Measurements from ENCODE around the gene ZNF638.
A peak's percentile ranks its signal among the peaks of the same experiment; 100 is the strongest.
"Not testable (repeated sequence)": the region's sequence is repeated elsewhere in the genome, so short reads cannot be mapped to it uniquely, and the experiment has no call there.

Gene ZNF638

GRCh38 chr2:71337776-71338175, 6.2 kb downstream of the ZNF638 start:
- no peak for DNase-seq

DNA sequence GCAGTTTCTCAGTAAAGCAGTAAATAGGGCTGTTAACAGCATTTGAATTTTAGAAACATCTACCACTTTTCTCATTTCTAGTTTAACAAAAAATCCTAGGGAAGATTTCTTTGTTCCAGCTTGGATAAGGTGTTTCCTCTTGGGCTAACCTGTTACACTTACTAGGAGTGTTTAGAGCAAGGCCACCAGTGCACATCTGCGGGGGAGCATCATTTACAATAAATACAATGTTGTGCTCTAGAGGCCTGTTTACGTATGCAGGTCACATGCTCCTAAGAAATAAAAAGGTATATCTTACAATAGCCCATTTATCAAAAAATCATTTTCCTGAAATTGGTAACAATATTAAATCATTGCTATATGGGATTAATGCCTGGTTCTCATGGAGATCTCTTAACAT, 8.1 kb downstream of the ZNF638 start:
- DNase-seq, result no peak

- no peak for DNase-seq
These were observed 8.6 kb downstream of the ZNF638 start for GRCh38 chr2:71340176-71340575.

- no peak for DNase-seq
These were observed 10.1 kb downstream of the ZNF638 start for GRCh38 chr2:71341645-71342044.

DNA sequence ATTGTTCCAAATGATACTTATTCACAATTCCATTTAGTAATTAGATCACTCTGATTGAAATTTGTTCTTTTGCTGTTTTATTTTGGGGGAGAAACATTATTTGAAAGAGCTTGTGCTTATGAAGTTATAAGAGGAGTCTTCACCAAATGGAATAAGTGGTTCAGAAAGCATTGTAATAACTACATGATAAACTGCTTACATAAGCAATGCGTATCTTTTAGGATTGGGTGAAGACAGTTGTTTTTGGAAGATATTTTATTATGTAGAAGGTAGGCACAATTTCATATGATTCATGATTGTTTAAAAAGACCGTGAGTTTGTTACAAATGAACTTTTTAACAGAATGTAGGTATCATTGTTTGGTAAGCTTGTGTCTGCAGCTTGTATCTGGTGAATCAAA, 14.5 kb downstream of the ZNF638 start:
- no peak for DNase-seq

GRCh38 chr2:71347517-71347916, 15.9 kb downstream of the ZNF638 start:
- DNase-seq, result peak; percentile 19

DNA sequence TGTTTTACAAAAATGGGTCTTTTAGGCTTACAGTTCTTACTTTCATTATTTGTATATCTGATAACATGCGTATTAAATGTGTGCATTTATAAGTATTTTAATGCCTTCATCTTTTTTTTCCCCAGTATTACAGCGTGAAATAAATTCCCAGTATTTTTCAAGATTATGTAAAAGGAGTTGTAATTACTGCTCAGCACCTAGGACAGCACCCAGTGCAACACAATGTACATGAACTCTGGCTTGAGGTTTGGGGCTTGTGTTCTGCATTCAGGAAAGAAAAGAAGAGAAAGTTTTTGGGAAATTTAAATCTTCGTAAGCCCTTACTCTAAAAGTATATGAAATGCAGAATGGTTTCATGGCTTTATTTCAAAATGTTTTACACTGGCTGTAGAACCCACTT, 16.7 kb downstream of the ZNF638 start:
- DNase-seq, result no peak

DNA sequence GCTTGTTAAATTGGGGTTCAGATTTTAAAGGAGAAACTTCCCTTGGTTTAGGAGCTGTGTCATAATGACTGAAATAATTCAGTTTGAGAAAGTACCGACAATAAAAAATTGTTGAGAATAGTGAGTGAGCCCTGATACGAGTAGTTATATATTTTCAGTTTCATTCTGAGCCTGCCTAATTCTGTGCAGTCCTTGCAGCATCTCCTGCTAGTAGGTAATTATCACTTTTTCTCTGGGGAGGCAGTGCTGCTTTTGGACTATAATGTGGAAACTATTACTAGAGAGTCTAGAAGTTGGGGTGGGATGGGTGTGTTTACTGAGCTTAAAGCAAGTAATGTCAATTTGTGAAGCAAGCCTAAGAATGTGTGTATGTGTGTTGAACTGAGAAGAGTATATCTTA, 21.7 kb downstream of the ZNF638 start:
- no peak for DNase-seq

DNA sequence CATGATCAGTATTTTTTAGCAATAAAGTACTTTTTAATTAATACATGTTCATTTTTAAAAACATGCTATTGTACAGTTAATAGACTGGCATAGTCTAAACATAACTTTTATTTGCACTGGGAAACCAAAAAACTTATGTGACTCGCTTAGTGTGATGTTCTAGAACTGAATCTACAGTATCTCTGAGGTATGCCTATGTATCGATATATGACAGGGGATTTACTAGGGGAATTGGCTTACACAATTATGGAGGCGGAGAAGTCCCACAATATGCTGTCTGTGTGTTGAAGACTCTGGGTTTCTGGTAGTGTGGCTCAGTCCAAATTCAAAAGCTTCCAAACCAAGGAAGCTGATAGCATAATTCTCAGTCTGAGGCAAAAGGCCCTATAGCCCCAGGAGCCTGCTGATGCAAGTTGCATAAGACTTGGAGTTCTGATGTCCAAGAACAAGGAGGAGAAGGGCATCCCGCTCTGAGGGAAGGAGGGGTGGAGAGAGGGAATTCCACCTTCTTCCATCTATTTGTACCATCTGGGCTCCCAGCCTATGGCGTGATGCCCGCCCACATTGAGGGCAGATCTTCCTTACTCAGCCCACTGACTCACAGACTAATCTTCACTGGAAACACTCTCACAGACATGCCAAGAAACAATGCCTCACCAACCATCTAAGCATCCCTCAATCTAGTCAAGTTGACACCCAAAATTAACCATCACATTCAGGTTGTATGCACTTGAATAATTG, 27.5 kb downstream of the ZNF638 start:
- no peak for DNase-seq

- no peak for DNase-seq
These were observed 28.9 kb downstream of the ZNF638 start for GRCh38 chr2:71360434-71360975.

- DNase-seq, result no peak
These were observed 30.0 kb downstream of the ZNF638 start for GRCh38 chr2:71361631-71362030.

DNA sequence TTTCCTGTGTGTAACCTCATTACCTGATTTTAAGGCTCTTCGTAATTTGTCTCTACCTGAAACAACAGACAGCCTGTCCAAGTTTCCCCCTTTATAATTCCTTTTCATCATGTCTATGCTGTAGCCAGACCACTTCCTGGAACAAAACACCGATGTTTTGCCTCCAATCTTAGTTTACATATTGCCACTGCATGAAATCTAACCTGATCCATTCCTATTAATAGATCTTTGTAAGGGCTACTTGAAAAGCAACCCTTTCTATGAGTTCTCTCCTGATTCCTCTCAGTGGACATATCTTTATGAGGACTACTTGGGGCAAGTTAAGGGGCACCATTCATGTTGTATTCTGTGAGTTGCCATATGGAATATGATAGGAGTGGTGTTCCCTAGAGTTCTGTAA, 30.9 kb downstream of the ZNF638 start:
- no peak for DNase-seq

DNA sequence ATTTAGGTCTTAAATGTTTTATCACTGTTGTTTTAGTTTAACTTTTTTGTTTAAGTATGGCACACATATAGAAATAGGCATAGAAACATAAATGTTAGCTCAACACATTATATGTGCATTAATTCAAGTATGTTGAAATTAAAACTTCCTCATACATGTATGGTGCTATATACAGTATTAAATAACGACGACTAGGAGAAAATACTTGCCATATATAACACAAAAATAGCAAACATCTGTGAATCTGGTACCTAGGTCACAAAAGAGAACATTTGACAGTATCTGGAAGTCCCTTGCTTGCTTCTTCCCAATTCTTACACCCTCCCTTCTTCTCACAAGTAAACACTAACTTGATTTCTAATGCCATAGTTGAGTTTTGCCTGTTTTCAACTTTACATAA, 38.4 kb downstream of the ZNF638 start:
- DNase-seq, result no peak

DNA sequence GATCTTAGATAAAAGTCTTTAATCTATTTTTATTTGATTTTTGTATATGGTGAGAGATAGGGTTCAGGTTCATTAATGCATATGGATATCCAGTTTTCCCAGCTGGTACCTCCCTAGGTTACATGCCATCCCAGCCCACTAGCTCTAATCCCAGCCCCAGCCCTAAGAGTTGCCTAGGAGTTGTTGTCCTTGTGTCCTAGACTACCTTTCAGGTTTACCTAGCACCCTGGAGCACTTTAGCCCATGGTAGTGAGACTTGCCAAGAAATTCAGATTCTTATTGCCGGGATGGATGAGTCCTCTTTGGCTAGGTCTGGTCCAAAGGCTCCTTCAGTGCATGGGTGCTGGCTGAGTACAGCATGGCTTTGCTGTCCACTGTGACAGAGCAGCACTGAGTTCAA, 40.5 kb downstream of the ZNF638 start:
- no peak for DNase-seq

GRCh38 chr2:71379086-71379485, 47.5 kb downstream of the ZNF638 start:
- no peak for DNase-seq

DNA sequence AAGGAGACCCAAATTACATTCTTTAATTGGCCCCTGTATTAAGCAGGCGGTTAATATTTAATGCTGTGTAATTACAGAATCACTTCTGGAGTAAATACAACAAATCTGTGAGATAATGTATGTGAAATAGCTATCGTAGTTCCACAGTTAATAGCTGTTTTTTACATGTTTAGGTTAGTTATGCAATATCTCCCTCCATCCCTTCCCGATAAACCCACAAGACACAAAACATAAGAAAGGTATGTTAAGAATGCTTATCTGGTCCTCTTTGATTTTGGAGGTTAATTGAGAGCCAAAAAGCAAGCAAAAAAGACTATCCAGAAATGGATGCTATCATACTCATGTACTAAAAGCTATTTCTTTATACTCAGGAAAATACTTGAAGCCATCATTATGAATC, 49.1 kb downstream of the ZNF638 start:
- DNase-seq, result no peak

DNA sequence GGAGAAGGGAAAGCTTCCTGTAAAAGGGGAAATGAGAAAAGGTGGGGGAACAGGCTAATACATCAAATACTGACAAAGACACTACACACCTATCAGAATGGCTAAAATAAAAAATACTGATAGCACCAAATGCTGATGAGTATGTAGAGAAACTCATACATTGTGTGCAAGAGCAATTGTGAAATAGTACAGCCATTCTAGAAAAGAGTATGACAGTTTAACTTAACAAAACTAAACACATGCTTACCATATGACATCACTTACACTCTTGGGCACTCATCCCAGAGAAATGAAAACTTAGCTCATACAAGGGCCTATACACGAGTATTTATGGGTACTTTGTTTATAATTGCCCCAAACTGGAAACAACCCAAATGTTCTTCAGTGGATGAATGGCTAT, 53.4 kb downstream of the ZNF638 start:
- no peak for DNase-seq

DNA sequence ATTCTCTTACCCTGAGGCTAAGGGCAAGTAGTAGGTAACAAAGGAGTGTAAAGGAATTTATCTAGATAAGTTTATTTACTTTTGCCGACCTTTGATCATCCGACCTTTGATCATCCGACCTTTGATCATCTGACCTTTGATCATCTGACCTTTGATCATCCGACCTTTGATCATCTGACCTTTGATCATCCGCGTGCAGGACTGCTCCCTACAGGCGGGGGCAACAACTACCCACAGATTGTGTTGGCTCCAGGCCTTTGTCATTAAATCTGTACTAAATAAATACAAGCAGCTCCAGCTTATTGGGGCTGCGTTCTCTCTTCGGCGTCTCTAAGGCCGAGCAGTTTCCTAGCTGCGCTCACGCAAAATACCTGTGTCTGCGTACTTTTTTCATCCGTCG, 56.6 kb downstream of the ZNF638 start:
- DNase-seq, result no peak

- peak; percentile 31 for DNase-seq
These were observed 57.9 kb downstream of the ZNF638 start for GRCh38 chr2:71389384-71390072.

- DNase-seq, result no peak
These were observed 61.6 kb downstream of the ZNF638 start for GRCh38 chr2:71393216-71393615.

- DNase-seq, result no peak
These were observed 63.9 kb downstream of the ZNF638 start for GRCh38 chr2:71395471-71395870.

- no peak for DNase-seq
These were observed 70.8 kb downstream of the ZNF638 start for GRCh38 chr2:71402427-71402826.

DNA sequence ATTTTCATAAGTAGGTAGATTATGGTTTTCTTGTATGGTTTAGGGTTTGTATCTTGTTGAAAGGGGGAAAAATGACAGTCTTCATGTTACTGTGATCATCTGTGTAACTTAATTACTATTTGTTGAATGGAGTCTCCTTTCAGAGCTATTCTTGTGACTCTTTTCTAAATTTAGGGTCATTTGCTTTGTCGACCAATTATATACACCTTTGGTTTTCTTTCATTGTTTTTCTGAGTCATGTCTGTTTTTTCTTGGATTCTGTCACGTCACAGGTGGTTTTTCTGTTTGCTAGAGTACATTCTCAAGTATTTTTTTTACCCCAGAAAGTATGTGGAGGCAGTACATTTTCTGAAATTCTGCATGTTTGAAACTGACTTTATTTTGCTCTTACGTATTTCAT, 78.0 kb downstream of the ZNF638 start:
- no peak for DNase-seq

DNA sequence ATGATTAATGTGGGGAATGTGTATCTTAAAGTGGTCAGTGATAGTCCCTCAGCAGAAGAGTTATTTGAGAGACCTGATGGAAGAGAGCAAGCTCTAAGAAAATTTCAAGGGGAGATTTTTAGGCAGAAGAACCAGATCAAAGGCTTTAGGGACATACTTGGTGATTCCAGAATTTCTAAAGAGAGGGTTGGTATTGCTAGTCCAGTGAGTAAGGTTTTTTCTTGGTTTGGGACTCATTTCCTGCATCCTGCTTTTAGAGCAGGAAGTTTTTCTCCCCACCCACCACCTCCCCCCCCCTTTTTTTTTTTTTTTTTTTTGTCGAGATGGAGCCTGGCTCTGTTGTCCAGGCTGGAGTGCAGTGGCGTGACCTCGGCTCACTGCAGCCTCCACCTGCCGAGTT, 79.1 kb downstream of the ZNF638 start:
- no peak for DNase-seq

GRCh38 chr2:71416866-71417265, 85.3 kb downstream of the ZNF638 start:
- not testable (repeated sequence) for DNase-seq

All from right hindlimb (tissue), 1 donor.